ENCODE data around the gene PDSS2. TPM values are rescaled to one million over a fixed set of nuclear protein-coding genes. Genes with fewer than 3 reads are reported as not detected.

Gene PDSS2
- total and polyA plus RNA-seq, 2 of the 4 experiments (the other 2 are of a cell fraction), result 8.6 to 9.2 TPM

DNA sequence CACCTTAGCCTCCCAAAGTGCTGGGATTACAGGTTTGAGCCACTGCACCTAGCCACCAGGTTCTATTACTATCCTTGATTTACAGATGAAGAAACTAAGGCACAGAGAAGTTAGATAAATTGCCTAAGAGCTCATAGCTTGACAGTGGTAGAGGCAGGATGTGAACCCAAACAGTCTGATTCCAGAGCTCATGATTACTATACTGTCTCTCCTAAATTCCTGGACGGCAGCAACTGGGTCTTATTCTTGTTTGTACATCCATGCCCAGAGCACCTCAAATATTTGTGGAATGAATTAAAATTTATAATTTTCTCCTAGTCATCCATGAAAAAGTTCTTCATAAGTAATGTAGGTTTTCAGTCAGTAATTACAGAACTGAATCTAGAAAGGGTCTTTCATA lies 15.1 kb downstream of the PDSS2 start:
- Histone ChIP-seq H3K9ac (ENCODE audit: low read depth, low read length) (no peak overlapping the region), H2BK15ac (ENCODE audit: low read depth, low read length) (no peak overlapping the region), H3K18ac (ENCODE audit: low read depth, low read length) (peak overlapping the region; percentile 25; the same call in 1 of the 2 replicates), H2AK9ac (replicated peaks; ENCODE audit: low read depth, low read length, poor library complexity) (no peak overlapping the region), H2AK5ac (ENCODE audit: low read depth, low read length) (no peak overlapping the region; the same call in 1 of the 2 replicates), H3K9me3 (ENCODE audit: control insufficient read depth, insufficient read depth, low read length) (peaks cover 11% of the 10 kb centered on the region), H2BK5ac (ENCODE audit: low read depth, low read length, poor library complexity, severe bottlenecking) (peak overlapping the region; percentile 39), H3K36me3 (ENCODE audit: control insufficient read depth, insufficient read depth, low read length) (no peaks in the 10 kb centered on the region), H3K9me1 (ENCODE audit: insufficient read depth, low read length) (no peaks in the 10 kb centered on the region), H2BK120ac (ENCODE audit: low read depth, low read length) (peak overlapping the region; percentile 32; the same call in 1 of the 2 replicates), H3K56ac (ENCODE audit: extremely low read depth, insufficient read depth, low read length) (no peak overlapping the region), H3K4ac (ENCODE audit: low read depth, low read length) (peak overlapping the region; percentile 45; the same call in 1 of the 2 replicates), H3K79me1 (ENCODE audit: low read depth in 1 of 2, low read length in 2 of 2) (peaks cover 28 to 38% of the 10 kb centered on the region in 2 experiments), H3K23ac (ENCODE audit: low read depth, low read length) (no peak overlapping the region), H3K4me1 (ENCODE audit: control insufficient read depth, insufficient read depth, low read length) (peaks cover 6% of the 10 kb centered on the region), H3K14ac (replicated peaks; ENCODE audit: low read depth, low read length) (no peak overlapping the region; the same call in 1 of the 2 replicates), H4K5ac (ENCODE audit: low read depth, low read length) (no peak overlapping the region), H3K27ac (ENCODE audit: insufficient read depth, low read length) (no peak overlapping the region), H3K4me2 (ENCODE audit: low read depth, low read length) (peak overlapping the region; percentile 41), H2BK20ac (ENCODE audit: low read depth, low read length) (no peak overlapping the region), H4K91ac (ENCODE audit: insufficient read depth, low read depth, low read length) (no peak overlapping the region), H3K4me3 (ENCODE audit: insufficient read depth, low read depth, low read length) (no peak overlapping the region), H4K20me1 (ENCODE audit: insufficient read depth, low read length) (no peaks in the 10 kb centered on the region), H2AFZ (replicated peaks; ENCODE audit: low read length, poor library complexity) (no peak overlapping the region), H4K8ac (ENCODE audit: low read depth in 2 of 2, low read length in 2 of 2) (no peak overlapping the region), H3K27me3 (ENCODE audit: control insufficient read depth, insufficient read depth, low read length) (no peaks in the 10 kb centered on the region)
- TF ChIP-seq, protein P1, sequence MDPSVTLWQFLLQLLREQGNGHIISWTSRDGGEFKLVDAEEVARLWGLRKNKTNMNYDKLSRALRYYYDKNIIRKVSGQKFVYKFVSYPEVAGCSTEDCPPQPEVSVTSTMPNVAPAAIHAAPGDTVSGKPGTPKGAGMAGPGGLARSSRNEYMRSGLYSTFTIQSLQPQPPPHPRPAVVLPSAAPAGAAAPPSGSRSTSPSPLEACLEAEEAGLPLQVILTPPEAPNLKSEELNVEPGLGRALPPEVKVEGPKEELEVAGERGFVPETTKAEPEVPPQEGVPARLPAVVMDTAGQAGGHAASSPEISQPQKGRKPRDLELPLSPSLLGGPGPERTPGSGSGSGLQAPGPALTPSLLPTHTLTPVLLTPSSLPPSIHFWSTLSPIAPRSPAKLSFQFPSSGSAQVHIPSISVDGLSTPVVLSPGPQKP (IDR thresholded peaks at IDR 0.05; ENCODE audit: borderline replicate concordance, low read depth, low read length), result no peak
- TF ChIP-seq MXI1 (IDR thresholded peaks at IDR 0.05; ENCODE audit: borderline replicate concordance, low read depth, low read length), result no peak
- no peak for TF ChIP-seq FOS (IDR thresholded peaks at IDR 0.05; ENCODE audit: low read depth, low read length)
- no peak for TF ChIP-seq RAD21 (IDR thresholded peaks at IDR 0.05; ENCODE audit: low read length)
- no peak for TF ChIP-seq BHLHE40 (IDR thresholded peaks at IDR 0.05; ENCODE audit: low read depth, low read length)
- TF ChIP-seq MAFK (IDR thresholded peaks at IDR 0.05; ENCODE audit: low read depth, low read length), result no peak
- no peak for TF ChIP-seq POLR2A (IDR thresholded peaks at IDR 0.05; ENCODE audit: low read depth, low read length)
- no peak for TF ChIP-seq CHD1 (IDR thresholded peaks at IDR 0.05; ENCODE audit: low read depth, low read length)
- no peak for TF ChIP-seq RFX5 (IDR thresholded peaks at IDR 0.05; ENCODE audit: low read depth, low read length)
- ATAC-seq (ENCODE audit: low read depth) (peak; percentile 62; the same call in 1 of the 2 replicates), DNase-seq (peak; percentile 15)
- in situ Hi-C loops (cut with MboI; ENCODE audit: low sequenced_read_pairs), result no loop called here
- WGBS, 2 experiments (ENCODE audit: extremely low coverage in 2 of 2, insufficient read length in 1 of 2), result no CpG with 5 or more reads among the region's 1 CpG
- dilution Hi-C loops (cut with HindIII; ENCODE audit: low sequenced_read_pairs, unreplicated experiment), result no loop called here
- intact Hi-C loops (cut with micrococcal nuclease), result no loop called here
- BruUV-seq (replicated peaks), result no TSS peak
- CTCF ChIA-PET, result interaction anchor here (1.1 to 1.4 kb wide), 2 partner anchors 10 to 126 kb away, joined by 4 read pairs; no protein-coding TSS in a partner anchor
- POLR2A ChIA-PET (ENCODE audit: unreplicated experiment), result interaction anchor here (0.6 to 1.0 kb wide), 2 partner anchors 15 to 198 kb away, joined by 3 to 4 read pairs; partner anchors contain the start of gene PDSS2

Data from IMR-90 (cell line).